WTC11 (cell line): ENCODE data around the gene PRXL2A. TPM values are rescaled to one million over a fixed set of nuclear protein-coding genes. Genes with fewer than 3 reads are reported as not detected.

Experiments used
- ATAC-seq: fragments of 200-7000 bp; cut with Tn5 transposase; 2 replicates; pipeline ENCODE4 v1.10.0; 2021; ENCODE audit warnings: mild to moderate bottlenecking, moderate library complexity
- CTCF ChIA-PET: fragments of 300-600 bp; sonication (Branson Sonifier 250); formaldehyde crosslinking; loops from one replicate; lab custom pipeline; 2021; ENCODE audit warnings: antibody characterized with exemption; lab: Charles Lee
- POLR2A ChIA-PET: fragments of 350-600 bp; sonication (Branson Sonifier 250); formaldehyde crosslinking; loops from one replicate; lab custom pipeline; 2021; ENCODE audit warnings: antibody characterized with exemption; lab: Charles Lee
- DNase-seq: peaks from one replicate; pipeline ENCODE4 v3.0.0; 2021; ENCODE audit warnings: low spot score
- H3K27ac Mint-ChIP-seq: 2 replicates; pipeline ENCODE4 v1.8.0; 2021; ENCODE audit warnings: mixed read lengths
- H3K27me3 Mint-ChIP-seq: 2 replicates; pipeline ENCODE4 v1.8.0; 2021; ENCODE audit warnings: low read depth, mild to moderate bottlenecking, moderate library complexity, mixed read lengths
- H3K36me3 Mint-ChIP-seq: 2 replicates; pipeline ENCODE4 v1.8.0; 2021; ENCODE audit warnings: mixed read lengths
- H3K4me1 Mint-ChIP-seq: 2 replicates; pipeline ENCODE4 v1.8.0; 2022; ENCODE audit warnings: mixed read lengths
- H3K4me3 Mint-ChIP-seq: 2 replicates; pipeline ENCODE4 v1.8.0; 2021; ENCODE audit warnings: mild to moderate bottlenecking, moderate library complexity, mixed read lengths
- H3K9me3 Mint-ChIP-seq: 2 replicates; pipeline ENCODE4 v1.8.0; 2021; ENCODE audit warnings: mixed read lengths
- CBFB ChIP-seq: sonication (generic); formaldehyde crosslinking; IDR thresholded peaks from 2 replicates; pipeline ENCODE4 v1.8.1; 2022; ENCODE audit warnings: mild to moderate bottlenecking, low read depth, missing genetic modification reagents
- EMX1 ChIP-seq: fragments of 250-450 bp; sonication (Bioruptor Pico); IDR thresholded peaks from 2 replicates; pipeline ENCODE4 v1.8.0; 2021; ENCODE audit warnings: mild to moderate bottlenecking
- ESRRA ChIP-seq: sonication (generic); formaldehyde crosslinking; IDR thresholded peaks from 2 replicates; pipeline ENCODE4 v1.8.1; 2022; ENCODE audit warnings: mild to moderate bottlenecking, missing genetic modification reagents, borderline replicate concordance
- FOXK1 ChIP-seq: sonication (generic); formaldehyde crosslinking; IDR thresholded peaks from 2 replicates; pipeline ENCODE4 v1.8.0; 2022; ENCODE audit warnings: mild to moderate bottlenecking, moderate library complexity, missing genetic modification reagents
- JUN ChIP-seq: sonication (generic); formaldehyde crosslinking; IDR thresholded peaks from 2 replicates; pipeline ENCODE4 v1.8.0; 2023; ENCODE audit warnings: mild to moderate bottlenecking, missing genetic modification reagents
- RORB ChIP-seq: fragments of 250-450 bp; sonication (Bioruptor Pico); IDR thresholded peaks from 2 replicates; pipeline ENCODE4 v1.9.0; 2021; ENCODE audit warnings: mild to moderate bottlenecking
- TP53 ChIP-seq: sonication (generic); formaldehyde crosslinking; IDR thresholded peaks from 2 replicates; pipeline ENCODE4 v1.8.1; 2023; ENCODE audit warnings: mild to moderate bottlenecking, missing genetic modification reagents
- ZNF232 ChIP-seq: sonication (generic); formaldehyde crosslinking; IDR thresholded peaks from 2 replicates; pipeline ENCODE4 v1.8.0; 2022; ENCODE audit warnings: mild to moderate bottlenecking, missing genetic modification reagents
- ZNF263 ChIP-seq: sonication (generic); formaldehyde crosslinking; IDR thresholded peaks from 2 replicates; pipeline ENCODE4 v1.8.1; 2022; ENCODE audit warnings: low read depth, mild to moderate bottlenecking, moderate library complexity, missing genetic modification reagents
- ZNF416 ChIP-seq: fragments of 250-450 bp; sonication (Bioruptor Pico); IDR thresholded peaks from 2 replicates; pipeline ENCODE4 v1.9.0; 2021; ENCODE audit warnings: mild to moderate bottlenecking, inconsistent platforms
- total RNA-seq: library from RNA; stranded (reverse); gene quantifications from 3 replicates; pipeline ENCODE4 v1.2.3, GENCODE V29; 2021
- TF ChIP-seq, protein P1 (sequence below): fragments of 250-450 bp; sonication (Bioruptor Pico); IDR thresholded peaks from 2 replicates; pipeline ENCODE4 v2.1.2; 2022; ENCODE audit warnings: mild to moderate bottlenecking, moderate library complexity
- TF ChIP-seq, protein P2 (sequence below): sonication (generic); formaldehyde crosslinking; IDR thresholded peaks from 2 replicates; pipeline ENCODE4 v1.8.1; 2022; ENCODE audit warnings: mild to moderate bottlenecking, missing genetic modification reagents, moderate library complexity, borderline replicate concordance
- TF ChIP-seq, protein P3 (sequence below): sonication (generic); formaldehyde crosslinking; IDR thresholded peaks from 2 replicates; pipeline ENCODE4 v1.8.0; 2023; ENCODE audit warnings: missing genetic modification reagents, mild to moderate bottlenecking, borderline replicate concordance
- TF ChIP-seq, protein P4 (sequence below): sonication (generic); formaldehyde crosslinking; IDR thresholded peaks from 2 replicates; pipeline ENCODE4 v1.8.0; 2022; ENCODE audit warnings: missing genetic modification reagents
- TF ChIP-seq, protein P5 (sequence below): sonication (generic); formaldehyde crosslinking; IDR thresholded peaks from 2 replicates; pipeline ENCODE4 v1.8.1; 2023; ENCODE audit warnings: mild to moderate bottlenecking, missing genetic modification reagents, moderate library complexity
- TF ChIP-seq, protein P6 (sequence below): sonication (generic); formaldehyde crosslinking; IDR thresholded peaks from 2 replicates; pipeline ENCODE4 v1.8.1; 2023; ENCODE audit warnings: mild to moderate bottlenecking, moderate library complexity, missing genetic modification reagents
- TF ChIP-seq, protein P7 (sequence below): sonication (generic); formaldehyde crosslinking; IDR thresholded peaks from 2 replicates; pipeline ENCODE4 v1.8.1; 2022; ENCODE audit warnings: low read depth, mild to moderate bottlenecking, moderate library complexity, missing genetic modification reagents, borderline replicate concordance

The PRXL2A gene
- total RNA-seq, 1 experiment from 2014 or later, result 46.6 TPM

DNA sequence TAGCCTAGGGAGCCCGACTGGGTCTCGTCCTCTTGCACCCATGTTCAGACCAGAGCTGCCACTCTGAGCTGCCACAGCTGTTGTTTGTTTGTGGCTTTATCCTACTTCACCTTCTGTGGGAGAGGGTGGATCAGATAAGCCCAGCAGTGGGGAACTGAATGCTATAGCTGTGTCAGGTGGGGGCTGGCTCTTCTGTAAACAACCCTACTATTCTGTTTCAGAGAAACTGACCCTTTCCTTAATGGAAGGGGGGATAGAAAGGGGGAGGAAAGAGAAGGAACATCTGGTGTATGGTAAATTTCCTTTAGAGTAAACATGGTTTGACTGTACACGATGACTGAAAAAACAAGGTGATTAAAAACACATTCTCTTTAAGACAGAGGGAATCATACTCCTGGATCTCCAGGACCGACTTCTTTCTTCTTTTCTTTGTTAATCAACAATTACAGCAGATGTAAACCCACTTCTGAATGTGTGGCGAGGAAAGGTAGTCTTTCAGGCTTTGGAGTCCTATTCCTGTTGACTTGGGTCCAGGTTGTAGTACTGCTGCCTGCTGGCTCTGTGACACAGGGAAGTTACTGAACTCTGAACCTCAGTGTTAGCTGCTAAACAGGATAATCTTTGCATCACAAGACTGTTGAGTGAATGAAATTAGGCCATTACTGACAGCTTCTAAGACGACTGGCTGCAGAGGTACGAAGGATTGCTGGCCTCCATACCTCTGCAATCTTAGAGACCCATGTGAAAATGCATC, 6.0 kb downstream of the PRXL2A start:
- Mint-ChIP-seq H3K9me3 (no peaks in the 10 kb centered on the region), H3K4me1 (peaks cover 71% of the 10 kb centered on the region), H3K27me3 (peaks cover 32% of the 10 kb centered on the region), H3K4me3 (no peak overlapping the region), H3K27ac (no peak overlapping the region), H3K36me3 (no peaks in the 10 kb centered on the region)
- POLR2A ChIA-PET, result interaction anchor here (0.8 kb wide), 1 partner anchor 50 kb away, joined by 4 read pairs; no protein-coding TSS in a partner anchor
- CTCF ChIA-PET, result interaction anchor here (1.2 to 1.3 kb wide), 2 partner anchors 36 to 91 kb away, joined by 3 to 6 read pairs; no protein-coding TSS in a partner anchor
- TF ChIP-seq JUN (no peak), CBFB (CRISPR knock-in tag) (no peak), FOXK1 (CRISPR knock-in tag) (no peak), RORB (no peak)
- TF ChIP-seq, protein P1, sequence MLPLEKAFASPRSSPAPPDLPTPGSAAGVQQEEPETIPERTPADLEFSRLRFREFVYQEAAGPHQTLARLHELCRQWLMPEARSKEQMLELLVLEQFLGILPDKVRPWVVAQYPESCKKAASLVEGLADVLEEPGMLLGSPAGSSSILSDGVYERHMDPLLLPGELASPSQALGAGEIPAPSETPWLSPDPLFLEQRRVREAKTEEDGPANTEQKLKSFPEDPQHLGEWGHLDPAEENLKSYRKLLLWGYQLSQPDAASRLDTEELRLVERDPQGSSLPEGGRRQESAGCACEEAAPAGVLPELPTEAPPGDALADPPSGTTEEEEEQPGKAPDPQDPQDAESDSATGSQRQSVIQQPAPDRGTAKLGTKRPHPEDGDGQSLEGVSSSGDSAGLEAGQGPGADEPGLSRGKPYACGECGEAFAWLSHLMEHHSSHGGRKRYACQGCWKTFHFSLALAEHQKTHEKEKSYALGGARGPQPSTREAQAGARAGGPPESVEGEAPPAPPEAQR (CRISPR knock-in tag), result no peak
- DNase-seq (no peak), ATAC-seq (no peak)

DNA sequence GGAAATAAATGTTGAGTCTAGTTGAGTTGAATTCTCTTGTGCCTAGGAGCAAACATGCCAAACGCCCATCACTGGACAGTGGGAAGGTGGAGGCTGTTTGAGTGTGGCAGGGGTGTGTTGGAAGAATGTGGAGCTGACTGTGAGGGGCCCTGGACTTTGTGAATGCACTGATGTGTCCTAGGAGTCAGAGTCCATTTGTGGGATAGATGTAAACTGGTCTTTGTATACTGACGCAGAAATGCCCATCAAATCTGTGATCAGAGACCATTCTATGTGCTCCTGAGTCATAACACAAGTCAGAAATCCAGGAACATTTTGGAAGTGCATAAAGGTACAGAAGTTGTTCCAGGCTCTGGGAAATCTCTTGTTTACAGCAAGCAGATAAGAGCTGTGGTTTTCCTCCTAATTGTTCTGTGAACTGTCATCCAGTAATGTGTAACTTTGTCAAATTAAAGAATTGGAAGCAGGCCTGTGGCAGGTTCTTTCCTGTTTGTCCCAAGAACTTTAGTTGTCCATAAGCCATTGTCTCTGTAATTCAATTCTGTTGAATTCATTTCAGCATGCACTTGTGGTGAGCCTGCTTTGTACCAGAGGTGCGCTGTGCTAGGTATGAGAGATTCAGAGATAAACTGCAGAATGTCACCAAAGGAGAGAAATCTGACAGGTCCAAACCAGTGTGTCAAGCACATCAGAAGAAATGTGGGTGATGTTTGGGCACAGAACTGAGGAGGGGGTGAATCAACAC, 7.6 kb downstream of the PRXL2A start:
- DNase-seq (no peak), ATAC-seq (no peak)
- Mint-ChIP-seq H3K36me3 (no peaks in the 10 kb centered on the region), H3K27ac (no peak overlapping the region), H3K27me3 (peaks cover 22% of the 10 kb centered on the region), H3K9me3 (no peaks in the 10 kb centered on the region), H3K4me3 (peak overlapping the region; percentile 57; the same call in 1 of the 2 replicates), H3K4me1 (peaks cover 70% of the 10 kb centered on the region)
- ChIA-PET CTCF (no interaction called here), POLR2A (no interaction called here)
- no peak for TF ChIP-seq TP53 (CRISPR knock-in tag)
- TF ChIP-seq, protein P2, sequence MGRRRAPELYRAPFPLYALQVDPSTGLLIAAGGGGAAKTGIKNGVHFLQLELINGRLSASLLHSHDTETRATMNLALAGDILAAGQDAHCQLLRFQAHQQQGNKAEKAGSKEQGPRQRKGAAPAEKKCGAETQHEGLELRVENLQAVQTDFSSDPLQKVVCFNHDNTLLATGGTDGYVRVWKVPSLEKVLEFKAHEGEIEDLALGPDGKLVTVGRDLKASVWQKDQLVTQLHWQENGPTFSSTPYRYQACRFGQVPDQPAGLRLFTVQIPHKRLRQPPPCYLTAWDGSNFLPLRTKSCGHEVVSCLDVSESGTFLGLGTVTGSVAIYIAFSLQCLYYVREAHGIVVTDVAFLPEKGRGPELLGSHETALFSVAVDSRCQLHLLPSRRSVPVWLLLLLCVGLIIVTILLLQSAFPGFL (CRISPR knock-in tag), result no peak
- TF ChIP-seq, protein P3, sequence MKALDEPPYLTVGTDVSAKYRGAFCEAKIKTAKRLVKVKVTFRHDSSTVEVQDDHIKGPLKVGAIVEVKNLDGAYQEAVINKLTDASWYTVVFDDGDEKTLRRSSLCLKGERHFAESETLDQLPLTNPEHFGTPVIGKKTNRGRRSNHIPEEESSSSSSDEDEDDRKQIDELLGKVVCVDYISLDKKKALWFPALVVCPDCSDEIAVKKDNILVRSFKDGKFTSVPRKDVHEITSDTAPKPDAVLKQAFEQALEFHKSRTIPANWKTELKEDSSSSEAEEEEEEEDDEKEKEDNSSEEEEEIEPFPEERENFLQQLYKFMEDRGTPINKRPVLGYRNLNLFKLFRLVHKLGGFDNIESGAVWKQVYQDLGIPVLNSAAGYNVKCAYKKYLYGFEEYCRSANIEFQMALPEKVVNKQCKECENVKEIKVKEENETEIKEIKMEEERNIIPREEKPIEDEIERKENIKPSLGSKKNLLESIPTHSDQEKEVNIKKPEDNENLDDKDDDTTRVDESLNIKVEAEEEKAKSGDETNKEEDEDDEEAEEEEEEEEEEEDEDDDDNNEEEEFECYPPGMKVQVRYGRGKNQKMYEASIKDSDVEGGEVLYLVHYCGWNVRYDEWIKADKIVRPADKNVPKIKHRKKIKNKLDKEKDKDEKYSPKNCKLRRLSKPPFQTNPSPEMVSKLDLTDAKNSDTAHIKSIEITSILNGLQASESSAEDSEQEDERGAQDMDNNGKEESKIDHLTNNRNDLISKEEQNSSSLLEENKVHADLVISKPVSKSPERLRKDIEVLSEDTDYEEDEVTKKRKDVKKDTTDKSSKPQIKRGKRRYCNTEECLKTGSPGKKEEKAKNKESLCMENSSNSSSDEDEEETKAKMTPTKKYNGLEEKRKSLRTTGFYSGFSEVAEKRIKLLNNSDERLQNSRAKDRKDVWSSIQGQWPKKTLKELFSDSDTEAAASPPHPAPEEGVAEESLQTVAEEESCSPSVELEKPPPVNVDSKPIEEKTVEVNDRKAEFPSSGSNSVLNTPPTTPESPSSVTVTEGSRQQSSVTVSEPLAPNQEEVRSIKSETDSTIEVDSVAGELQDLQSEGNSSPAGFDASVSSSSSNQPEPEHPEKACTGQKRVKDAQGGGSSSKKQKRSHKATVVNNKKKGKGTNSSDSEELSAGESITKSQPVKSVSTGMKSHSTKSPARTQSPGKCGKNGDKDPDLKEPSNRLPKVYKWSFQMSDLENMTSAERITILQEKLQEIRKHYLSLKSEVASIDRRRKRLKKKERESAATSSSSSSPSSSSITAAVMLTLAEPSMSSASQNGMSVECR (CRISPR knock-in tag), result no peak
- TF ChIP-seq, protein P4, sequence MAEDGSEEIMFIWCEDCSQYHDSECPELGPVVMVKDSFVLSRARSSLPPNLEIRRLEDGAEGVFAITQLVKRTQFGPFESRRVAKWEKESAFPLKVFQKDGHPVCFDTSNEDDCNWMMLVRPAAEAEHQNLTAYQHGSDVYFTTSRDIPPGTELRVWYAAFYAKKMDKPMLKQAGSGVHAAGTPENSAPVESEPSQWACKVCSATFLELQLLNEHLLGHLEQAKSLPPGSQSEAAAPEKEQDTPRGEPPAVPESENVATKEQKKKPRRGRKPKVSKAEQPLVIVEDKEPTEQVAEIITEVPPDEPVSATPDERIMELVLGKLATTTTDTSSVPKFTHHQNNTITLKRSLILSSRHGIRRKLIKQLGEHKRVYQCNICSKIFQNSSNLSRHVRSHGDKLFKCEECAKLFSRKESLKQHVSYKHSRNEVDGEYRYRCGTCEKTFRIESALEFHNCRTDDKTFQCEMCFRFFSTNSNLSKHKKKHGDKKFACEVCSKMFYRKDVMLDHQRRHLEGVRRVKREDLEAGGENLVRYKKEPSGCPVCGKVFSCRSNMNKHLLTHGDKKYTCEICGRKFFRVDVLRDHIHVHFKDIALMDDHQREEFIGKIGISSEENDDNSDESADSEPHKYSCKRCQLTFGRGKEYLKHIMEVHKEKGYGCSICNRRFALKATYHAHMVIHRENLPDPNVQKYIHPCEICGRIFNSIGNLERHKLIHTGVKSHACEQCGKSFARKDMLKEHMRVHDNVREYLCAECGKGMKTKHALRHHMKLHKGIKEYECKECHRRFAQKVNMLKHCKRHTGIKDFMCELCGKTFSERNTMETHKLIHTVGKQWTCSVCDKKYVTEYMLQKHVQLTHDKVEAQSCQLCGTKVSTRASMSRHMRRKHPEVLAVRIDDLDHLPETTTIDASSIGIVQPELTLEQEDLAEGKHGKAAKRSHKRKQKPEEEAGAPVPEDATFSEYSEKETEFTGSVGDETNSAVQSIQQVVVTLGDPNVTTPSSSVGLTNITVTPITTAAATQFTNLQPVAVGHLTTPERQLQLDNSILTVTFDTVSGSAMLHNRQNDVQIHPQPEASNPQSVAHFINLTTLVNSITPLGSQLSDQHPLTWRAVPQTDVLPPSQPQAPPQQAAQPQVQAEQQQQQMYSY (CRISPR knock-in tag), result no peak
- no peak for TF ChIP-seq FOXK1 (CRISPR knock-in tag)
- no peak for TF ChIP-seq EMX1 (CRISPR knock-in tag)
- TF ChIP-seq ZNF416 (CRISPR knock-in tag), result no peak
- TF ChIP-seq ZNF263 (CRISPR knock-in tag), result no peak
- TF ChIP-seq, protein P5, sequence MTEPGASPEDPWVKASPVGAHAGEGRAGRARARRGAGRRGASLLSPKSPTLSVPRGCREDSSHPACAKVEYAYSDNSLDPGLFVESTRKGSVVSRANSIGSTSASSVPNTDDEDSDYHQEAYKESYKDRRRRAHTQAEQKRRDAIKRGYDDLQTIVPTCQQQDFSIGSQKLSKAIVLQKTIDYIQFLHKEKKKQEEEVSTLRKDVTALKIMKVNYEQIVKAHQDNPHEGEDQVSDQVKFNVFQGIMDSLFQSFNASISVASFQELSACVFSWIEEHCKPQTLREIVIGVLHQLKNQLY (CRISPR knock-in tag), result no peak
- TF ChIP-seq, protein P6, sequence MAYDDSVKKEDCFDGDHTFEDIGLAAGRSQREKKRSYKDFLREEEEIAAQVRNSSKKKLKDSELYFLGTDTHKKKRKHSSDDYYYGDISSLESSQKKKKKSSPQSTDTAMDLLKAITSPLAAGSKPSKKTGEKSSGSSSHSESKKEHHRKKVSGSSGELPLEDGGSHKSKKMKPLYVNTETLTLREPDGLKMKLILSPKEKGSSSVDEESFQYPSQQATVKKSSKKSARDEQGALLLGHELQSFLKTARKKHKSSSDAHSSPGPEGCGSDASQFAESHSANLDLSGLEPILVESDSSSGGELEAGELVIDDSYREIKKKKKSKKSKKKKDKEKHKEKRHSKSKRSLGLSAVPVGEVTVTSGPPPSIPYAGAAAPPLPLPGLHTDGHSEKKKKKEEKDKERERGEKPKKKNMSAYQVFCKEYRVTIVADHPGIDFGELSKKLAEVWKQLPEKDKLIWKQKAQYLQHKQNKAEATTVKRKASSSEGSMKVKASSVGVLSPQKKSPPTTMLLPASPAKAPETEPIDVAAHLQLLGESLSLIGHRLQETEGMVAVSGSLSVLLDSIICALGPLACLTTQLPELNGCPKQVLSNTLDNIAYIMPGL (CRISPR knock-in tag), result no peak
- no peak for TF ChIP-seq ESRRA (CRISPR knock-in tag)
- no peak for TF ChIP-seq ZNF232 (CRISPR knock-in tag)
- TF ChIP-seq, protein P7, sequence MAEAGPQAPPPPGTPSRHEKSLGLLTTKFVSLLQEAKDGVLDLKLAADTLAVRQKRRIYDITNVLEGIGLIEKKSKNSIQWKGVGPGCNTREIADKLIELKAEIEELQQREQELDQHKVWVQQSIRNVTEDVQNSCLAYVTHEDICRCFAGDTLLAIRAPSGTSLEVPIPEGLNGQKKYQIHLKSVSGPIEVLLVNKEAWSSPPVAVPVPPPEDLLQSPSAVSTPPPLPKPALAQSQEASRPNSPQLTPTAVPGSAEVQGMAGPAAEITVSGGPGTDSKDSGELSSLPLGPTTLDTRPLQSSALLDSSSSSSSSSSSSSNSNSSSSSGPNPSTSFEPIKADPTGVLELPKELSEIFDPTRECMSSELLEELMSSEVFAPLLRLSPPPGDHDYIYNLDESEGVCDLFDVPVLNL (CRISPR knock-in tag), result no peak
